Measurements from ENCODE around the gene EIF4H. TPM values are rescaled to one million over a fixed set of nuclear protein-coding genes. Genes with fewer than 3 reads are reported as not detected.

Gene EIF4H
- total RNA-seq, 1 experiment from 2014 or later: 453 TPM

GRCh38 chr7:74148491-74148890 lies 25.7 kb upstream of the EIF4H start:
- Histone ChIP-seq H3K4me1 (ENCODE audit: insufficient read depth, low read length, poor library complexity, severe bottlenecking) (no peaks in the 10 kb centered on the region), H3K27ac (ENCODE audit: low read depth, low read length, poor library complexity, severe bottlenecking) (no peak overlapping the region), H3K27me3 (replicated peaks; ENCODE audit: insufficient read depth, low read depth, low read length, poor library complexity) (no peaks in the 10 kb centered on the region), H3K9me3 (ENCODE audit: low read depth, low read length, poor library complexity, severe bottlenecking) (no peaks in the 10 kb centered on the region), H3K4me3 (ENCODE audit: low read depth, low read length, poor library complexity, severe bottlenecking) (no peak overlapping the region), H3K36me3 (ENCODE audit: insufficient read depth, low read length, poor library complexity, severe bottlenecking) (no peaks in the 10 kb centered on the region)
- no TSS peak for BruUV-seq (replicated peaks)
- TF ChIP-seq EZH2 (IDR thresholded peaks at IDR 0.05; ENCODE audit: borderline replicate concordance, low read depth, low read length, poor library complexity, severe bottlenecking): no peak
- TF ChIP-seq CTCF (conservative IDR thresholded peaks at IDR 0.05; ENCODE audit: low read depth, low read length): no peak
- intact Hi-C loops (cut with micrococcal nuclease; ENCODE audit: unreplicated experiment): no loop called here
- ChIA-PET CTCF (interaction anchor here (0.6 kb wide), 1 partner anchor 36 kb away, joined by 3 read pairs; no protein-coding TSS in a partner anchor), POLR2A (ENCODE audit: low non-redundant PET) (no interaction called here)
- DNase-seq (ENCODE audit: low spot score): no peak

GRCh38 chr7:74149071-74149470 lies 25.1 kb upstream of the EIF4H start:
- no peak overlapping the region for H3K27ac ChIP-seq (ENCODE audit: low read depth, low read length, poor library complexity, severe bottlenecking)
- ChIA-PET POLR2A (ENCODE audit: low non-redundant PET) (no interaction called here), CTCF (interaction anchor here (0.6 kb wide), 1 partner anchor 35 kb away, joined by 3 read pairs; no protein-coding TSS in a partner anchor)
- no peaks in the 10 kb centered on the region for H3K9me3 ChIP-seq (ENCODE audit: low read depth, low read length, poor library complexity, severe bottlenecking)
- no peak overlapping the region for H3K4me3 ChIP-seq (ENCODE audit: low read depth, low read length, poor library complexity, severe bottlenecking)
- H3K36me3 ChIP-seq (ENCODE audit: insufficient read depth, low read length, poor library complexity, severe bottlenecking): no peaks in the 10 kb centered on the region
- H3K4me1 ChIP-seq (ENCODE audit: insufficient read depth, low read length, poor library complexity, severe bottlenecking): no peaks in the 10 kb centered on the region
- BruUV-seq (replicated peaks): no TSS peak
- intact Hi-C loops (cut with micrococcal nuclease; ENCODE audit: unreplicated experiment): no loop called here
- TF ChIP-seq EZH2 (IDR thresholded peaks at IDR 0.05; ENCODE audit: borderline replicate concordance, low read depth, low read length, poor library complexity, severe bottlenecking): no peak
- no peak for TF ChIP-seq CTCF (conservative IDR thresholded peaks at IDR 0.05; ENCODE audit: low read depth, low read length)
- no peak for DNase-seq (ENCODE audit: low spot score)
- H3K27me3 ChIP-seq (replicated peaks; ENCODE audit: insufficient read depth, low read depth, low read length, poor library complexity): no peaks in the 10 kb centered on the region

GRCh38 chr7:74149603-74150002 lies 24.6 kb upstream of the EIF4H start:
- no TSS peak for BruUV-seq (replicated peaks)
- CTCF ChIA-PET: no interaction called here
- intact Hi-C loops (cut with micrococcal nuclease; ENCODE audit: unreplicated experiment): no loop called here
- Histone ChIP-seq H3K27ac (ENCODE audit: low read depth, low read length, poor library complexity, severe bottlenecking) (no peak overlapping the region), H3K4me3 (ENCODE audit: low read depth, low read length, poor library complexity, severe bottlenecking) (no peak overlapping the region), H3K36me3 (ENCODE audit: insufficient read depth, low read length, poor library complexity, severe bottlenecking) (no peaks in the 10 kb centered on the region), H3K4me1 (ENCODE audit: insufficient read depth, low read length, poor library complexity, severe bottlenecking) (no peaks in the 10 kb centered on the region), H3K27me3 (replicated peaks; ENCODE audit: insufficient read depth, low read depth, low read length, poor library complexity) (no peaks in the 10 kb centered on the region), H3K9me3 (ENCODE audit: low read depth, low read length, poor library complexity, severe bottlenecking) (no peaks in the 10 kb centered on the region)
- DNase-seq (ENCODE audit: low spot score): no peak
- TF ChIP-seq EZH2 (IDR thresholded peaks at IDR 0.05; ENCODE audit: borderline replicate concordance, low read depth, low read length, poor library complexity, severe bottlenecking) (no peak), CTCF (conservative IDR thresholded peaks at IDR 0.05; ENCODE audit: low read depth, low read length) (no peak)
- POLR2A ChIA-PET (ENCODE audit: low non-redundant PET): interaction anchor here (0.7 kb wide), 1 partner anchor 27 kb away, joined by 3 read pairs; no protein-coding TSS in a partner anchor

Measured in A673 (cell line).